ENCODE results near the gene CEACAM19.
A peak's percentile ranks its signal among the peaks of the same experiment; 100 is the strongest.

Gene CEACAM19

DNA sequence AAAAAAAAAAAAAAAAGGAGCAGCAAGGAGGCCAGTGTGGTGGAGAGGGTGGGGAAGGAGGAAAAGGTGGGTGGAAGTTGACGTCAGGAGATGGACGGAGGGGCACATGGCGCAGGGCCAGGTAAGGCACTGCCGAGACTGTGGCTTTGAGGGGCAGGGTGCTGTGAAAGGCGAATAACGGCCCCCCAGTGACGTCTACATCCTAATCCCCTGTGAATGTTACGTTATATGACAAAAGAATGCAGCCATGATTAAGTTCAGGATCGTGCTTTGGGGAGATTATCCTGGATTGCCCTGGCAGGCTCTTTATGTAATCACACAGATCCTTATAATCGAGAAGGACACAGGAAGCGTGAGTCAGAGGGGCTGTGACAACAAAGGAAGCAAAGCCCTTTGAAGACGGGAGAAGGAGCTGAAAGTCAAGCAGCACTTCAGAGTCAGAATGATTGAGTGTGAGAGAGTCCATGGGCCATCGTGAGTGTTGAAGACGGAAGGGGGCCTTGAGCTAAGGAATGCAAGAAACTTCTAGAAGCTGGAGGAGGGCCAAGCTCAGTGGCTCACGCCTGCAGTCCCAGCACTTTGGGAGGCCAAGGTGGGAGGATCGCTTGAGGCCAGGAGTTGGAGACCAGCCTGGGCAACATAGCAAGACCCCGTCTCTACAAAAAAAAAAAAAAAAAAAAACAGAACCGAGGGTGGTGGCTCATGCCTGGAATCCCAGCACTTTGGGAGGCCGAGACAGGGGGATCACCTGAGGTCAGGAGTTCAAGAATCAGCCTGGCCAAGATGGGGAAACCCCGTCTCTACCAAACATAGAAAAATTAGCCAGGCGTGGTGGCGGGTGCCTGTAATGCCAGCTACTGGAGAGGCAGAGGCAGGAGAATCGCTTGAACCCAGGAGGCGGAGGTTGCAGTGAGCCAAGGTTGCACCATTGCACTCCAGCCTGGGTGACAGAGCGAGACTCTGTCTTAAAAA, 13.9 kb downstream of the CEACAM19 start:
- peak overlapping the region in 1 of 2 donors; percentile 68 for H3K27ac ChIP-seq
- TF ChIP-seq, protein P1, sequence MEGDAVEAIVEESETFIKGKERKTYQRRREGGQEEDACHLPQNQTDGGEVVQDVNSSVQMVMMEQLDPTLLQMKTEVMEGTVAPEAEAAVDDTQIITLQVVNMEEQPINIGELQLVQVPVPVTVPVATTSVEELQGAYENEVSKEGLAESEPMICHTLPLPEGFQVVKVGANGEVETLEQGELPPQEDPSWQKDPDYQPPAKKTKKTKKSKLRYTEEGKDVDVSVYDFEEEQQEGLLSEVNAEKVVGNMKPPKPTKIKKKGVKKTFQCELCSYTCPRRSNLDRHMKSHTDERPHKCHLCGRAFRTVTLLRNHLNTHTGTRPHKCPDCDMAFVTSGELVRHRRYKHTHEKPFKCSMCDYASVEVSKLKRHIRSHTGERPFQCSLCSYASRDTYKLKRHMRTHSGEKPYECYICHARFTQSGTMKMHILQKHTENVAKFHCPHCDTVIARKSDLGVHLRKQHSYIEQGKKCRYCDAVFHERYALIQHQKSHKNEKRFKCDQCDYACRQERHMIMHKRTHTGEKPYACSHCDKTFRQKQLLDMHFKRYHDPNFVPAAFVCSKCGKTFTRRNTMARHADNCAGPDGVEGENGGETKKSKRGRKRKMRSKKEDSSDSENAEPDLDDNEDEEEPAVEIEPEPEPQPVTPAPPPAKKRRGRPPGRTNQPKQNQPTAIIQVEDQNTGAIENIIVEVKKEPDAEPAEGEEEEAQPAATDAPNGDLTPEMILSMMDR (IDR thresholded peaks at IDR 0.05) = no peak
- no peak for DNase-seq (ENCODE audit: low spot score)
- H3K4me3 ChIP-seq = no peak overlapping the region

DNA sequence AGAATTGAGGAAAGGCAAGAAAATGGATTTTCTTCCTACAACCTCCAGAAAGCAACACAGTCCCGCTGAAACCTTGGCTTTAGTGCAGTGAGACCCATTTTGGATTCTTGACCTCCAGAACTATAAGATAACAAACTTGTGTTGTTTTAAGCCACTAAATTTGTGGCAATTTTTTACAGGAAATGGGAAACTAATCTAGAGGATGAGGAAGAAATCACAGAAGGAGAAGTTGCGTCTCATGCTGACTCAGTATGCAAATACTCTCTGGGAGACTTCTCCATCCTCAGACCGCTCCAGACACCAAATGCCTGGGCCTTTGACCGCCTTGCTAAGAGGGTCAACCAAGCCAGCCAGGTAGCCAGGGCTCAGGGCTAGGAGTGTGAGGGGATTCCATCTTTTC, 14.6 kb downstream of the CEACAM19 start:
- DNase-seq (ENCODE audit: low spot score) = no peak
- Histone ChIP-seq H3K27ac (no peak overlapping the region), H3K4me3 (no peak overlapping the region)
- TF ChIP-seq, protein P1 (IDR thresholded peaks at IDR 0.05) = no peak

DNA sequence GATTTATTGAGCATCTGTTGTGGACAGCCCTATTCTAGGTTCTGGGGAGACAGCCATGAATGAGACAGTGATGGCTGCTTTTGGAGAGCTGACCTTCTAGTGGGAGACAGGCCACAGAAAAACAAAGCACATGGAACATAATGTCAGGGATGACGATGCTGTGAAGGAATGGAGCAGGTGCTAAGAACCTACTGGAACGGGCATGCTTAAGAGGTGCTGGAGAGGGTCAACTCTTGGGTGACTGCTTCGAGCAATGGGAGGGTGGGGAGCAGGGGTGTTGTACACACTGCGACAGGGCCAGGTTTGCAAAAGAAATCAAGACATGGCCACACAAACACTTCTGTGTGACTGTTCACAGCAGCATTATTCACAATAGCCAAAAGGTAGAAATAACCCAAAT, 15.6 kb downstream of the CEACAM19 start:
- no peak for DNase-seq (ENCODE audit: low spot score)
- H3K4me3 ChIP-seq = no peak overlapping the region
- TF ChIP-seq, protein P1 (IDR thresholded peaks at IDR 0.05) = no peak
- H3K27ac ChIP-seq = no peak overlapping the region

DNA sequence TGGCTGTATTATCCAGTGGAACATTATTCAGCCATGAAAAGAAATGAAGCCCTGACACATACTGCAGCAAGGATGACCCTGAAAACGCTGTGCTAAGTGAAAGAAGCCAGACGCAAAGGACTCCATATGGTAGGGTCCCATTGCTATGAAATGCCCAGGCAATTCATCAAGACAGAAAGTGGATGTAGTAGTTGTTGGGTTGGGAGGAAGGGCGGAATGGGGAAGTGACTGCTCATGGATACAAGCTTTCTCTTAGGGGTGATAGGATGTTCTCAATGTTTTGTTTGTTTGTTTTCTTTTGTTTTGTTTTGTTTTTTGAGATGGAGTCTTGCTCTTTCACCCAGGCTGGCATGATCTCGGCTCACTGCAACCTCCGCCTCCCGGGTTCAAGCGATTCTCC, 16.6 kb downstream of the CEACAM19 start:
- TF ChIP-seq, protein P1 (IDR thresholded peaks at IDR 0.05) = no peak
- H3K27ac ChIP-seq = no peak overlapping the region
- DNase-seq (ENCODE audit: low spot score) = no peak
- no peak overlapping the region for H3K4me3 ChIP-seq

DNA sequence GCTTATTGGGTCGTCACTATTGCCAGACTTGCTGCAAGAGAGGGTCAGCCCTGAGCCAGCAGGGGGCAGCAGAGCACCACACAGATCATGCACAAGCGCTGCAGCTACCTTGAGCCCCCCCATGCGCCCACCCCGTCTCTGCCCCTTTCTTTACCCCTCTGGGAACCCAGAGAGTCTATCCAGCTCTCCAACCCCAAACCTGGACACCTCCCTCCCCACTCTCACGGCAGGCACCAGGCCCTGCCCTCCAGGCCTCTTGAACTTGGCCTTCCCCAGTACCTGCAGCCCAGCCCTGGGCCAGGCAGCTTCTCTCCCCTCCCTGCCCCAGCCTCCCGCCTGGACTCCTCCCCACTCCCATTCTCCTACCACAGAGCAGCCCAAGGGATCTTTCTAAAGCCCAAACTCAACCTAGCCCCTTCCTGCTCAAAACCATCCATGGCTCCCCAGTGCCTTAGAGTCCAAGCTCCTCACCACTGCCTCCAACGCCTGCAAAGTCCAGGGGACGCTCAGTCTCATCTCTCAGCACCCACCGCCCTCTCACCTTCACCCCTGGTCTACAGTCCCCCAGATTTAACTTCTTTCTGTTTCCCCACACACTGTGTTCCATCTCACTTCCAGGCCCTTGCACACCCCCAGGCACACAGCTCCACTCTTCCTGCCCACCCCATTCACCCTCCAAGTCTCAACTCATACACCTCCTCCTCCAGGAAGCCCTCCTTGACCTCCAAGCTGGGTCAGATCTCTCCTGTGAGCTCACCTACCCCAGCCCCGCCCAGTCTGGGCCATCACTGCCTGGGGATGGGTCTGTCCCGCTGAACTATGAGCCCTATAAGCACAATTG, 18.2 kb downstream of the CEACAM19 start:
- no peak overlapping the region for H3K27ac ChIP-seq
- H3K4me3 ChIP-seq = no peak overlapping the region
- DNase-seq (ENCODE audit: low spot score) = no peak
- TF ChIP-seq, protein P1 (IDR thresholded peaks at IDR 0.05) = peak; percentile 91

DNA sequence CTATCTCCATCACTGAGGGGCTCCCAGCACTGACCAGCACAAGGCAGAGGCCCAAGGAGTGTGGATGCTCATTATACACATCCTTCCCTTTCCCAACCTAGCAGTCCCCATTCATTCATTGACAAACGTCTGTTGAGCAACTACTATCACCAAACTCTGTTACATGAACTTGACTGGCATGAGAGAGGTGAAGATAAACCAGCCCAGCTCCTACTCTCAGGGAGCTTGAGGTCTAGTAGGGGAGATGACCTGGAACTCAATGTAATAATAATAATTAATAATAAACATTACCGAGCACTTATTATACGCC, 18.8 kb downstream of the CEACAM19 start:
- H3K4me3 ChIP-seq = no peak overlapping the region
- no peak overlapping the region for H3K27ac ChIP-seq
- TF ChIP-seq, protein P1 (IDR thresholded peaks at IDR 0.05) = no peak
- DNase-seq (ENCODE audit: low spot score) = no peak
